Measurements from ENCODE around the gene IP6K1.

The IP6K1 gene

GRCh38 chr3:49723628-49724551, 62.5 kb downstream of the IP6K1 start, which contains the start of gene GMPPB:
TSS of gene GMPPB (minus strand) at chr3:49723951. CDS start at chr3:49723726, 225 bp downstream.
- peak; percentile 98 for DNase-seq (ENCODE audit: low read depth, low spot score)
- in situ Hi-C loops (cut with HindIII; ENCODE audit: low sequenced_read_pairs) = no loop called here
- peak within 1 kb of the TSS; percentile 99 for H3K4me3 ChIP-seq (ENCODE audit: low read depth, low read length)
- TF ChIP-seq, protein P1, sequence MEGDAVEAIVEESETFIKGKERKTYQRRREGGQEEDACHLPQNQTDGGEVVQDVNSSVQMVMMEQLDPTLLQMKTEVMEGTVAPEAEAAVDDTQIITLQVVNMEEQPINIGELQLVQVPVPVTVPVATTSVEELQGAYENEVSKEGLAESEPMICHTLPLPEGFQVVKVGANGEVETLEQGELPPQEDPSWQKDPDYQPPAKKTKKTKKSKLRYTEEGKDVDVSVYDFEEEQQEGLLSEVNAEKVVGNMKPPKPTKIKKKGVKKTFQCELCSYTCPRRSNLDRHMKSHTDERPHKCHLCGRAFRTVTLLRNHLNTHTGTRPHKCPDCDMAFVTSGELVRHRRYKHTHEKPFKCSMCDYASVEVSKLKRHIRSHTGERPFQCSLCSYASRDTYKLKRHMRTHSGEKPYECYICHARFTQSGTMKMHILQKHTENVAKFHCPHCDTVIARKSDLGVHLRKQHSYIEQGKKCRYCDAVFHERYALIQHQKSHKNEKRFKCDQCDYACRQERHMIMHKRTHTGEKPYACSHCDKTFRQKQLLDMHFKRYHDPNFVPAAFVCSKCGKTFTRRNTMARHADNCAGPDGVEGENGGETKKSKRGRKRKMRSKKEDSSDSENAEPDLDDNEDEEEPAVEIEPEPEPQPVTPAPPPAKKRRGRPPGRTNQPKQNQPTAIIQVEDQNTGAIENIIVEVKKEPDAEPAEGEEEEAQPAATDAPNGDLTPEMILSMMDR (IDR thresholded peaks at IDR 0.05; ENCODE audit: low read depth, low read length) = no peak

- DNase-seq (ENCODE audit: low read depth, low spot score) = peak; percentile 23
- in situ Hi-C loops (cut with HindIII; ENCODE audit: low sequenced_read_pairs) = no loop called here
- TF ChIP-seq, protein P1 (IDR thresholded peaks at IDR 0.05; ENCODE audit: low read depth, low read length) = no peak
- H3K4me3 ChIP-seq (ENCODE audit: low read depth, low read length) = peak overlapping the region; percentile 99
Observed at GRCh38 chr3:49723296-49723627, 63.1 kb downstream of the IP6K1 start.

- in situ Hi-C loops (cut with HindIII; ENCODE audit: low sequenced_read_pairs) = no loop called here
Observed at GRCh38 chr3:49722896-49723295, 63.4 kb downstream of the IP6K1 start.

GRCh38 chr3:49721896-49722781, 64.2 kb downstream of the IP6K1 start:
- in situ Hi-C loops (cut with HindIII; ENCODE audit: low sequenced_read_pairs) = no loop called here
- TF ChIP-seq, protein P1 (IDR thresholded peaks at IDR 0.05; ENCODE audit: low read depth, low read length) = no peak
- no peak for DNase-seq (ENCODE audit: low read depth, low spot score)
- H3K4me3 ChIP-seq (ENCODE audit: low read depth, low read length) = no peak overlapping the region

More at GRCh38 chr3:49722896-49723295, 63.4 kb downstream of the IP6K1 start:
- TF ChIP-seq, protein P1 (IDR thresholded peaks at IDR 0.05; ENCODE audit: low read depth, low read length) = no peak
- peak overlapping the region; percentile 99 for H3K4me3 ChIP-seq (ENCODE audit: low read depth, low read length)
- DNase-seq (ENCODE audit: low read depth, low spot score) = no peak

GRCh38 chr3:49721596-49721895, 64.8 kb downstream of the IP6K1 start:
- TF ChIP-seq, protein P1 (IDR thresholded peaks at IDR 0.05; ENCODE audit: low read depth, low read length) = no peak
- in situ Hi-C loops (cut with HindIII; ENCODE audit: low sequenced_read_pairs) = no loop called here
- no peak for DNase-seq (ENCODE audit: low read depth, low spot score)
- H3K4me3 ChIP-seq (ENCODE audit: low read depth, low read length) = no peak overlapping the region

DNA sequence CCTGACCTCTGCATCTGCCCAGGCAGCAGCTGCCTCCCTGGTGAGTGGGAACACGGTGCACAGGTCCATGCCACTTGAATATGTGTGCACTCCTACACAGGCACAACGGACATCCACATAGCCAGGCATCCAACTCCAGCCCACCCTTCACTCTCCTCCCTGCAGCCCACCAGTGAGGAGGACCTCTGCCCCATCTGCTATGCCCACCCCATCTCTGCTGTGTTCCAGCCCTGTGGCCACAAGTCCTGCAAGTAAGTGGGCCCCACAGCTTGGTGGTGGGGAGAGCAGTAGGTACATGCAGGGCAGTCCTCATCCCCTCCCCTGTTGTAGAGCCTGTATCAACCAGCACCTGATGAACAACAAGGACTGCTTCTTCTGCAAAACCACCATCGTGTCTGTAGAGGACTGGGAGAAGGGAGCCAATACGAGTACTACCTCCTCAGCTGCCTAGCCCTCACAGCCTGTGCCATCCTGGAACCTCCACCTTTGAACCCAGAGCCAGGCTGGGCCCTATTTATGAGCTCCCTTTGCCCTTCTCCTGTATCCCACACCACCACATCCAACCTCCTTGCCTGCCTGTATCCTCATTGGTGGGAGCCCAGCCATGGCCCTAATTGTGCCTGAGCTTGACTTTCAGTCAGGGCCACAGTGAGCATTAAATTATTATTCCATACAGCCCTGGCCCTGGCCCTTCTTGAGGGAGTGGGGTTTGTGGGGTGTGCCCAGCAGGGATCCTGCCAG, 65.3 kb downstream of the IP6K1 start:
- in situ Hi-C loops (cut with HindIII; ENCODE audit: low sequenced_read_pairs) = no loop called here
- no peak for DNase-seq (ENCODE audit: low read depth, low spot score)
- TF ChIP-seq, protein P1 (IDR thresholded peaks at IDR 0.05; ENCODE audit: low read depth, low read length) = no peak
- H3K4me3 ChIP-seq (ENCODE audit: low read depth, low read length) = no peak overlapping the region

Measured in astrocyte of the spinal cord (primary cell).